Stimulated activated CD4-positive, alpha-beta T cell treated with anti-CD3 and anti-CD28 coated beads, Interleukin-15, amount 100 ng/mL, for 1 hour (primary cell): ENCODE measurements around the gene CKS2.

Source experiments
- DNase-seq, 2 donors: peaks; one replicate each; pipeline ENCODE4 v3.0.0-alpha.2; 2020; ENCODE audit warnings: low read depth in 1 of 2, low spot score in 1 of 2

CKS2 gene

GRCh38 chr9:89363921-89364665, 53.1 kb downstream of the CKS2 start:
- no peak for DNase-seq

DNA sequence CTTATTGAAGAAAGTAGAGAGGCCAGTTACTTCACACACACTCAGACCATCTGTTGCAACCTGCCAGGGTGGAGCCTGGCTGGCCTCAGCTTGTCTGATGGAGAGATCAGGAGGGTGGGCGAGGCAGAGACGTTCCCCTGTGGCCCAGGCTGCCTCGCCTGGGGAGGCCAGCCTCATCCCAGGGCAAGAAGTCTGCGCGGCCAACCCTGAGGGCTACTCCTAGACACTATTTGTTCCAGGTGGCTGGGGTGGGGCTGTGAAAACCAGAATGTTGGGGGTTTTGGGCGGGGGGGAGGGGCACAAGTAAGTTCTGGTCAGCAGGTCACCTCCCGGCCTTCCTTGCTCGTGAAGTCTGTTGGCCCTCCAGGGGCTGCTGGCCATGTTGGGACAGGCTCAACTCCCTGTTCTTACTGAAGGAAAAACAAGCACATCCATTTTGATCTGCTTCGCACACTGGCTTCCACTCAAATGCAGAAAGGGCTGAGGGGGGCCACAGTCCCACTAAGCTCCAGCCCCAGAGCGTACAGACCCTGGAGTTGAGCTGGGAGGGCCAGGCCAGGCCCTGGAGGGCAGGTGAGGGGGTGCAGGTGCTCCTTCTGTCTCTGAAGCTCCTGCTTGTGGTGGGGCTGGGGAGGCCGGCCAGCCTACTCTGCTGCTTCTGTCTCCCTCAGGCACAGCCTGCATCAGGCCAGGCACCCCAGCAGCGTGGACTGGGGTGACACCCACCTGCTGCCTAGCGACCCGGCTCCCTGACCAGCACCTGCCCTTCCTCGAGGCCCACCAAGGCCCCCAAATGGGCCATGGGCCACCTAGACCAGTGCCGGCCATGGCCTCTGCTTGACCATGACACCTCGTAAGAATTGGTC, 53.9 kb downstream of the CKS2 start:
- DNase-seq = no peak

- no peak for DNase-seq
Observed at GRCh38 chr9:89365532-89365912, 54.5 kb downstream of the CKS2 start.
